K562 (cell line): Measurements from ENCODE around the gene SPDYE1. TPM values are rescaled to one million over a fixed set of nuclear protein-coding genes. Genes with fewer than 3 reads are reported as not detected.
"Not testable (repeated sequence)": the region's sequence is repeated elsewhere in the genome, so short reads cannot be mapped to it uniquely, and the experiment has no call there.

ENCODE experiments used
- DIDO1 ChIP-seq: fragments of 450-650 bp; IDR thresholded peaks from 2 replicates; pipeline ENCODE4 v1.6.1; 2016; ENCODE audit warnings: low read depth, missing biosample characterization, missing genetic modification characterization
- ESRRA ChIP-seq: fragments of 450-650 bp; IDR thresholded peaks from 2 replicates; pipeline ENCODE4 v1.6.1; 2014; ENCODE audit warnings: low read depth, mild to moderate bottlenecking, moderate library complexity, borderline replicate concordance
- KDM2B ChIP-seq: fragments of 250-450 bp; sonication (Bioruptor Pico); IDR thresholded peaks from 2 replicates; pipeline ENCODE4 v1.8.0; 2021; ENCODE audit warnings: mild to moderate bottlenecking, moderate library complexity
- MEIS2 ChIP-seq: fragments of 450-650 bp; IDR thresholded peaks from 2 replicates; pipeline ENCODE4 v1.6.1; 2014; ENCODE audit warnings: mild to moderate bottlenecking; ENCODE audit not compliant: partially characterized antibody
- RBM22 ChIP-seq: fragments of 200-400 bp; formaldehyde crosslinking; IDR thresholded peaks from 2 replicates; pipeline ENCODE4 v1.6.1; 2018; ENCODE audit warnings: low read length, low read depth; ENCODE audit not compliant: poor library complexity, severe bottlenecking
- TAF1 ChIP-seq: IDR thresholded peaks from 2 replicates; pipeline ENCODE4 v1.6.1; 2011; ENCODE audit warnings: mild to moderate bottlenecking, low read length, moderate library complexity; ENCODE audit not compliant: insufficient read depth, control insufficient read depth, severe bottlenecking; ENCODE audit errors: extremely low read depth
- TARDBP ChIP-seq: fragments of 450-650 bp; IDR thresholded peaks from 2 replicates; pipeline ENCODE4 v1.6.1; 2016
- TFAP4 ChIP-seq: sonication (generic); formaldehyde crosslinking; IDR thresholded peaks from 2 replicates; pipeline ENCODE4 v1.8.0; 2022; ENCODE audit warnings: missing genetic modification reagents, mild to moderate bottlenecking, moderate library complexity, borderline replicate concordance
- polyA plus RNA-seq, 8 experiments: library from polyadenylated mRNA; depleted of rRNA in 4 of 8; stranded (reverse) in 5 of 8; unstranded in 3 of 8; fragments of >200 nt; fragmentation: Nextera tagmentation in 2 of 8; fragmentation: Illumina TruSeq in 1 of 8; extraction: Ambion mirVana in 2 of 8; extraction: Trizol in 1 of 8; gene quantifications; 2 replicates each; pipeline versions ENCODE4 v1.2.1 to v1.2.3, GENCODE V29; 2011 to 2014; ENCODE audit warnings: inconsistent platforms in 1 of 8, missing spikeins in 1 of 8
- total RNA-seq, 7 experiments: library from RNA; depleted of rRNA in 6 of 7; stranded (reverse); fragments of >200 nt in 6 of 7; fragmentation: Illumina TruSeq in 2 of 7; extraction: Trizol in 2 of 7; gene quantifications; 2 replicates each; pipeline versions ENCODE4 v1.2.1 to v1.2.3, GENCODE V29; 2011 to 2021; ENCODE audit warnings: low replicate concordance in 1 of 7
- TF ChIP-seq, protein P1 (sequence below), 2 experiments: fragments of 450-650 bp in 1 of 2; sonication (generic) in 1 of 2; formaldehyde crosslinking in 1 of 2; IDR thresholded peaks; 2 replicates each; pipeline versions ENCODE4 v1.7.1 to v1.9.0; 2016 to 2022; ENCODE audit warnings: inconsistent platforms in 1 of 2, mild to moderate bottlenecking in 1 of 2, missing genetic modification reagents in 1 of 2
- TF ChIP-seq, protein P2 (sequence below): fragments of 250-450 bp; sonication (Bioruptor Pico); IDR thresholded peaks from 2 replicates; pipeline ENCODE4 v1.4.0; 2020; ENCODE audit warnings: mild to moderate bottlenecking
- TF ChIP-seq, protein P3 (sequence below), 2 experiments: IDR thresholded peaks; 2 replicates each; pipeline ENCODE4 v1.6.1; 2011; ENCODE audit warnings: borderline replicate concordance in 1 of 2, control low read depth in 1 of 2, low read depth in 1 of 2, low read length in 1 of 2, mild to moderate bottlenecking in 1 of 2, mixed read lengths in 1 of 2, moderate library complexity in 1 of 2; ENCODE audit not compliant: insufficient read depth in 1 of 2, insufficient read length in 1 of 2, poor library complexity in 1 of 2, severe bottlenecking in 1 of 2; ENCODE audit errors: extremely low read depth in 1 of 2

SPDYE1 gene
- total and polyA plus RNA-seq, 9 of the 15 experiments (the other 6 are each of a cell fraction or from before 2014, with no cell fraction given) = 0.04 to 0.10 TPM; not detected in 7

- TF ChIP-seq, protein P1, sequence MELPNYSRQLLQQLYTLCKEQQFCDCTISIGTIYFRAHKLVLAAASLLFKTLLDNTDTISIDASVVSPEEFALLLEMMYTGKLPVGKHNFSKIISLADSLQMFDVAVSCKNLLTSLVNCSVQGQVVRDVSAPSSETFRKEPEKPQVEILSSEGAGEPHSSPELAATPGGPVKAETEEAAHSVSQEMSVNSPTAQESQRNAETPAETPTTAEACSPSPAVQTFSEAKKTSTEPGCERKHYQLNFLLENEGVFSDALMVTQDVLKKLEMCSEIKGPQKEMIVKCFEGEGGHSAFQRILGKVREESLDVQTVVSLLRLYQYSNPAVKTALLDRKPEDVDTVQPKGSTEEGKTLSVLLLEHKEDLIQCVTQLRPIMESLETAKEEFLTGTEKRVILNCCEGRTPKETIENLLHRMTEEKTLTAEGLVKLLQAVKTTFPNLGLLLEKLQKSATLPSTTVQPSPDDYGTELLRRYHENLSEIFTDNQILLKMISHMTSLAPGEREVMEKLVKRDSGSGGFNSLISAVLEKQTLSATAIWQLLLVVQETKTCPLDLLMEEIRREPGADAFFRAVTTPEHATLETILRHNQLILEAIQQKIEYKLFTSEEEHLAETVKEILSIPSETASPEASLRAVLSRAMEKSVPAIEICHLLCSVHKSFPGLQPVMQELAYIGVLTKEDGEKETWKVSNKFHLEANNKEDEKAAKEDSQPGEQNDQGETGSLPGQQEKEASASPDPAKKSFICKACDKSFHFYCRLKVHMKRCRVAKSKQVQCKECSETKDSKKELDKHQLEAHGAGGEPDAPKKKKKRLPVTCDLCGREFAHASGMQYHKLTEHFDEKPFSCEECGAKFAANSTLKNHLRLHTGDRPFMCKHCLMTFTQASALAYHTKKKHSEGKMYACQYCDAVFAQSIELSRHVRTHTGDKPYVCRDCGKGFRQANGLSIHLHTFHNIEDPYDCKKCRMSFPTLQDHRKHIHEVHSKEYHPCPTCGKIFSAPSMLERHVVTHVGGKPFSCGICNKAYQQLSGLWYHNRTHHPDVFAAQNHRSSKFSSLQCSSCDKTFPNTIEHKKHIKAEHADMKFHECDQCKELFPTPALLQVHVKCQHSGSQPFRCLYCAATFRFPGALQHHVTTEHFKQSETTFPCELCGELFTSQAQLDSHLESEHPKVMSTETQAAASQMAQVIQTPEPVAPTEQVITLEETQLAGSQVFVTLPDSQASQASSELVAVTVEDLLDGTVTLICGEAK (IDR thresholded peaks at IDR 0.05) = peak; percentile 87
- TF ChIP-seq, protein P1 (CRISPR knock-in tag; IDR thresholded peaks at IDR 0.05) = not testable (repeated sequence)
- TF ChIP-seq, protein P2, sequence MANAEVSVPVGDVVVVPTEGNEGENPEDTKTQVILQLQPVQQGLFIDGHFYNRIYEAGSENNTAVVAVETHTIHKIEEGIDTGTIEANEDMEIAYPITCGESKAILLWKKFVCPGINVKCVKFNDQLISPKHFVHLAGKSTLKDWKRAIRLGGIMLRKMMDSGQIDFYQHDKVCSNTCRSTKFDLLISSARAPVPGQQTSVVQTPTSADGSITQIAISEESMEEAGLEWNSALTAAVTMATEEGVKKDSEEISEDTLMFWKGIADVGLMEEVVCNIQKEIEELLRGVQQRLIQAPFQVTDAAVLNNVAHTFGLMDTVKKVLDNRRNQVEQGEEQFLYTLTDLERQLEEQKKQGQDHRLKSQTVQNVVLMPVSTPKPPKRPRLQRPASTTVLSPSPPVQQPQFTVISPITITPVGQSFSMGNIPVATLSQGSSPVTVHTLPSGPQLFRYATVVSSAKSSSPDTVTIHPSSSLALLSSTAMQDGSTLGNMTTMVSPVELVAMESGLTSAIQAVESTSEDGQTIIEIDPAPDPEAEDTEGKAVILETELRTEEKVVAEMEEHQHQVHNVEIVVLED (CRISPR knock-in tag) = peak; percentile 35; the same call in 1 of the 2 replicates
- TF ChIP-seq MEIS2 = peak; percentile 85
- TF ChIP-seq TAF1 = peak; percentile 87
- TF ChIP-seq TARDBP = 0 out of 2 replicates have a peak, but pooled peaks have one; percentile 62
- 0 out of 2 replicates have a peak, but pooled peaks have one; percentile 20 for TF ChIP-seq KDM2B (CRISPR knock-in tag)
- TF ChIP-seq ESRRA = peak; percentile 65; the same call in 1 of the 2 replicates
- TF ChIP-seq, protein P3, sequence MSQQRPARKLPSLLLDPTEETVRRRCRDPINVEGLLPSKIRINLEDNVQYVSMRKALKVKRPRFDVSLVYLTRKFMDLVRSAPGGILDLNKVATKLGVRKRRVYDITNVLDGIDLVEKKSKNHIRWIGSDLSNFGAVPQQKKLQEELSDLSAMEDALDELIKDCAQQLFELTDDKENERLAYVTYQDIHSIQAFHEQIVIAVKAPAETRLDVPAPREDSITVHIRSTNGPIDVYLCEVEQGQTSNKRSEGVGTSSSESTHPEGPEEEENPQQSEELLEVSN (IDR thresholded peaks at IDR 0.05; ENCODE audit: borderline replicate concordance in 1 of 2, extremely low read depth in 1 of 2, insufficient read depth in 1 of 2, insufficient read length in 1 of 2, low read depth in 1 of 2, low read length in 1 of 2, poor library complexity in 1 of 2, severe bottlenecking in 1 of 2) = peak in 1 of 2 experiments; percentile 58
- peak; percentile 32 for TF ChIP-seq RBM22
- TF ChIP-seq DIDO1 = peak; percentile 76; the same call in 1 of the 2 replicates
- TF ChIP-seq TFAP4 (CRISPR knock-in tag) = peak; percentile 83
Measured at GRCh38 chr7:44018857-44019807, 21.4 kb downstream of the SPDYE1 start (continued).
